22Rv1 (cell line): Measurements from ENCODE around the gene COL28A1.

Experiments
- ZFX ChIP-seq: fragments of 450-650 bp; IDR thresholded peaks from 2 replicates; pipeline ENCODE4 v1.6.1; 2017; ENCODE audit warnings: antibody characterized with exemption, borderline replicate concordance
- TF ChIP-seq, protein P1 (sequence below): fragments of 450-650 bp; IDR thresholded peaks from 2 replicates; pipeline ENCODE4 v1.5.1; 2017; ENCODE audit warnings: mild to moderate bottlenecking

DNA sequence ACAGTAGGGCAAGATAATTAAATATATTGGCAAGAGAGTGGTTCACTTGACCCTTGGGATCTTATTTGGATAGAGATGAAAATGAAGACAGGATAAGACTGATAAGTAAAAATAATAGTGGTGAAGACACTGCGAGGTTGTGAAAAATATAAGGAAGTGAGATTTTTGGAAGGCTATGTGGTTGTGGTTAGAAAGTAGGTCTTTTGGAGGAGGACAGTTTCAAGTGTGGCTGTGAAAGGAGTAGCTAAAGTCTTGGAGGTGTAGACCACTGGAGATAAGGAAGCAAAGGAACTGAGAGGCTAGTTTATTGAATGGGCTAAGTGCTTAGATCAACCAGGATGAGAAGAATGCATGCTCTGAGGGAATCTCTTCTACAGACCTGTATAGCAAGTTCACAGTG is 42.2 kb upstream of the COL28A1 start:
- TF ChIP-seq, protein P1, sequence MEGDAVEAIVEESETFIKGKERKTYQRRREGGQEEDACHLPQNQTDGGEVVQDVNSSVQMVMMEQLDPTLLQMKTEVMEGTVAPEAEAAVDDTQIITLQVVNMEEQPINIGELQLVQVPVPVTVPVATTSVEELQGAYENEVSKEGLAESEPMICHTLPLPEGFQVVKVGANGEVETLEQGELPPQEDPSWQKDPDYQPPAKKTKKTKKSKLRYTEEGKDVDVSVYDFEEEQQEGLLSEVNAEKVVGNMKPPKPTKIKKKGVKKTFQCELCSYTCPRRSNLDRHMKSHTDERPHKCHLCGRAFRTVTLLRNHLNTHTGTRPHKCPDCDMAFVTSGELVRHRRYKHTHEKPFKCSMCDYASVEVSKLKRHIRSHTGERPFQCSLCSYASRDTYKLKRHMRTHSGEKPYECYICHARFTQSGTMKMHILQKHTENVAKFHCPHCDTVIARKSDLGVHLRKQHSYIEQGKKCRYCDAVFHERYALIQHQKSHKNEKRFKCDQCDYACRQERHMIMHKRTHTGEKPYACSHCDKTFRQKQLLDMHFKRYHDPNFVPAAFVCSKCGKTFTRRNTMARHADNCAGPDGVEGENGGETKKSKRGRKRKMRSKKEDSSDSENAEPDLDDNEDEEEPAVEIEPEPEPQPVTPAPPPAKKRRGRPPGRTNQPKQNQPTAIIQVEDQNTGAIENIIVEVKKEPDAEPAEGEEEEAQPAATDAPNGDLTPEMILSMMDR = no peak
- TF ChIP-seq ZFX = no peak
